K562 (cell line): Measurements from ENCODE around the gene TRMT2A. TPM values are rescaled to one million over a fixed set of nuclear protein-coding genes. Genes with fewer than 3 reads are reported as not detected.
A peak's percentile ranks its signal among the peaks of the same experiment; 100 is the strongest.

Experiments used
- CHD7 ChIP-seq: fragments of 200-600 bp; sonication (generic); IDR thresholded peaks from one replicate; pipeline ENCODE4 v1.6.1; 2012; ENCODE audit warnings: mild to moderate bottlenecking, low read depth, low read length, inconsistent platforms
- ELF4 ChIP-seq: fragments of 450-650 bp; formaldehyde crosslinking; IDR thresholded peaks from 2 replicates; pipeline ENCODE4 v1.4.0; 2022; ENCODE audit warnings: missing genetic modification characterization
- ELK1 ChIP-seq: sonication (generic); formaldehyde crosslinking; IDR thresholded peaks from 2 replicates; pipeline ENCODE4 v1.8.1; 2022; ENCODE audit warnings: missing genetic modification reagents
- HDAC1 ChIP-seq, 2 experiments: fragments of 450-650 bp; IDR thresholded peaks; 2 replicates each; pipeline ENCODE4 v1.6.1; 2016 to 2017; ENCODE audit warnings: inconsistent platforms in 1 of 2, mild to moderate bottlenecking in 1 of 2, moderate library complexity in 1 of 2
- HMG20B ChIP-seq: fragments of 250-450 bp; sonication (Bioruptor Pico); IDR thresholded peaks from 2 replicates; pipeline ENCODE4 v1.5.0; 2021; ENCODE audit warnings: mild to moderate bottlenecking
- ILF3 ChIP-seq: fragments of 450-650 bp; IDR thresholded peaks from 2 replicates; pipeline ENCODE4 v1.6.1; 2018; ENCODE audit warnings: antibody characterized with exemption, mild to moderate bottlenecking, moderate library complexity, borderline replicate concordance
- KHSRP ChIP-seq: fragments of 450-650 bp; IDR thresholded peaks from 2 replicates; pipeline ENCODE4 v1.6.1; 2017
- NEUROD1 ChIP-seq: fragments of 150-350 bp; IDR thresholded peaks from 2 replicates; pipeline ENCODE4 v1.6.1; 2014; ENCODE audit warnings: borderline replicate concordance, low read length, low read depth; ENCODE audit not compliant: partially characterized antibody
- PRDM10 ChIP-seq: fragments of 450-650 bp; IDR thresholded peaks from 2 replicates; pipeline ENCODE4 v1.6.1; 2018; ENCODE audit not compliant: partially characterized antibody
- ZSCAN29 ChIP-seq: fragments of 450-650 bp; IDR thresholded peaks from 2 replicates; pipeline ENCODE4 v1.6.1; 2017
- polyA plus RNA-seq, 8 experiments: library from polyadenylated mRNA; depleted of rRNA in 4 of 8; stranded (reverse) in 5 of 8; unstranded in 3 of 8; fragments of >200 nt; fragmentation: Nextera tagmentation in 2 of 8; fragmentation: Illumina TruSeq in 1 of 8; extraction: Ambion mirVana in 2 of 8; extraction: Trizol in 1 of 8; gene quantifications; 2 replicates each; pipeline versions ENCODE4 v1.2.1 to v1.2.3, GENCODE V29; 2011 to 2014; ENCODE audit warnings: inconsistent platforms in 1 of 8, missing spikeins in 1 of 8
- total RNA-seq, 7 experiments: library from RNA; depleted of rRNA in 6 of 7; stranded (reverse); fragments of >200 nt in 6 of 7; fragmentation: Illumina TruSeq in 2 of 7; extraction: Trizol in 2 of 7; gene quantifications; 2 replicates each; pipeline versions ENCODE4 v1.2.1 to v1.2.3, GENCODE V29; 2011 to 2021; ENCODE audit warnings: low replicate concordance in 1 of 7

Gene TRMT2A
- total and polyA plus RNA-seq, 9 of the 15 experiments (the other 6 are each of a cell fraction or from before 2014, with no cell fraction given): 1.6 to 265 (median 140) TPM

DNA sequence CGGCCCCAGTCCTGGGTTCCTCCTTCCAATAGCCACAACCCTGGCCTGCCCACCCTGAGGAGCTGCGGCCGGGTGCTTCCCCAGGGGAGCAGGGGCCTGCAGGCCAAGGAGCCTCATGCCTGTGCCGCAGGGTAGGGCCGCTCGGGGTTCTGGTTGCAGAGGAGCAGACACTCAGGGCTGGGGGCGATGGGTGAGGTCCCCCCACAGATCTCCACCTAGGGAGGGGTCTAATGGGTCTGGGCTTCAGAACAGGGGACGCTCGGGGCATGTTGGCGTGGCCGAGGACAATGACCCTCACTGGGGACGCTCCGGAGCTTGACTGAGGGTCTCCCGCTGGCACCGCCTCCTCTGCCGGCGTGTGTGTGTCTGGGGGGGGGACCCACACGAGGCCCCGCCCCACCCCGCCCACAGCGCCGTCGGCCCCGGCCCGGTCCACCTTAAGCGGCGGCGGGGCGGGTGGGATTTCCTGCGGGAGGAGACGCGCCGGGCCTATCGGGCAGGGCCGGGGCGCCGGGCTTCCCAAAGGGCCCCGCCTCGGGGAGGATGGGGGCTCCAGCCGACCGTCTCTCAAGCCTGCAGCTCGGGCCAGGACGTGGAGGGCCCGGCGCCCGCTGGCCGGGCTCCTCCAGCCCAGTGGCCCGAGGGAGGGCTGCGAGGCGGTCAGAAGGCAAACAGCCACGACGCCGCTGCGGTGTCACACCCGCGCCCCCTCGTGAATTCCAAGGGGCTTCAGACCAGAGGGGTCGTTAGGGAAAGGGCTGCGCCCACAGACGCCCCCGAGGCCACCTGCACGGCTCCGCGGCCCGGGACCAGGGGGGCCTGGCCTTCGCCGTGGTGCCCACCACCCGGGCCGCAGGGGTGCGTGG, 13.9 kb upstream of the TRMT2A start (continued):
- TF ChIP-seq ILF3 (no peak), HMG20B (CRISPR knock-in tag) (no peak), HDAC1 (IDR thresholded peaks at IDR 0.05) (peak in 1 of 2 experiments; percentile 83; a peak in 2 of 4 replicates), KHSRP (no peak), ELK1 (CRISPR knock-in tag) (no peak), CHD7 (no peak), NEUROD1 (peak; percentile 91), ELF4 (0 out of 2 replicates have a peak, but pooled peaks have one; percentile 42), PRDM10 (peak; percentile 73), ZSCAN29 (no peak; the same call in 1 of the 2 replicates)
